Stimulated activated CD4-positive, alpha-beta T cell treated with anti-CD3 and anti-CD28 coated beads, Interleukin-4, amount 100 ng/mL, for 1 hour (primary cell): ENCODE data around the gene PTTG1IP.
A peak's percentile ranks its signal among the peaks of the same experiment; 100 is the strongest.

Experiments used
- DNase-seq: peaks from one replicate; pipeline ENCODE4 v3.0.0-alpha.2; 2020

Gene PTTG1IP

GRCh38 chr21:44862869-44863685 is 10.4 kb downstream of the PTTG1IP start:
- no peak for DNase-seq

GRCh38 chr21:44858791-44859190 is 14.7 kb downstream of the PTTG1IP start:
- no peak for DNase-seq

GRCh38 chr21:44858291-44858690 is 15.2 kb downstream of the PTTG1IP start:
- DNase-seq: no peak

- DNase-seq: no peak
These were observed 16.2 kb downstream of the PTTG1IP start for GRCh38 chr21:44857127-44857892.

- DNase-seq: no peak
These were observed 17.4 kb downstream of the PTTG1IP start for GRCh38 chr21:44856131-44856530.

- DNase-seq: no peak
These were observed 17.9 kb downstream of the PTTG1IP start for GRCh38 chr21:44855572-44855971.

GRCh38 chr21:44854664-44855446 is 18.6 kb downstream of the PTTG1IP start:
- no peak for DNase-seq

GRCh38 chr21:44854391-44854663 is 19.2 kb downstream of the PTTG1IP start:
- DNase-seq: no peak

- DNase-seq: no peak
These were observed 19.7 kb downstream of the PTTG1IP start for GRCh38 chr21:44853601-44854390.

GRCh38 chr21:44850905-44851657 is 22.4 kb downstream of the PTTG1IP start:
- no peak for DNase-seq

- DNase-seq: no peak
These were observed 23.2 kb downstream of the PTTG1IP start for GRCh38 chr21:44850208-44850800.

- DNase-seq: no peak
These were observed 23.8 kb downstream of the PTTG1IP start for GRCh38 chr21:44849616-44850130.

- no peak for DNase-seq
These were observed 24.5 kb downstream of the PTTG1IP start for GRCh38 chr21:44848821-44849521.

- no peak for DNase-seq
These were observed 26.0 kb downstream of the PTTG1IP start for GRCh38 chr21:44847261-44848056.

- peak; percentile 43 for DNase-seq
These were observed 26.8 kb downstream of the PTTG1IP start for GRCh38 chr21:44846485-44847260.

GRCh38 chr21:44846224-44846484 is 27.3 kb downstream of the PTTG1IP start:
- DNase-seq: no peak

- peak; percentile 56 for DNase-seq
These were observed 27.9 kb downstream of the PTTG1IP start for GRCh38 chr21:44845418-44846223.

- no peak for DNase-seq
These were observed 29.2 kb downstream of the PTTG1IP start for GRCh38 chr21:44844256-44844655.
